K562 treated with DMSO at 1 percent for 48 hours (cell line): ENCODE data around the gene RPL13A. TPM values are rescaled to one million over a fixed set of nuclear protein-coding genes. Genes with fewer than 3 reads are reported as not detected.

Experiments used
- total RNA-seq: library from RNA; unstranded; fragments of 300-600 nt; gene quantifications from 2 replicates; pipeline ENCODE4 v1.2.3, GENCODE V29; 2022; ENCODE audit warnings: low replicate concordance; ENCODE audit errors: extremely low read depth

The RPL13A gene
- total RNA-seq = 3,760 and 3,772 TPM in 2 replicates

GRCh38 chr19:49487277-49488045 is at the start of gene RPL13A:
TSS of gene RPL13A (plus strand) at chr19:49487608. CDS start at chr19:49487630, 22 bp downstream.

DNA sequence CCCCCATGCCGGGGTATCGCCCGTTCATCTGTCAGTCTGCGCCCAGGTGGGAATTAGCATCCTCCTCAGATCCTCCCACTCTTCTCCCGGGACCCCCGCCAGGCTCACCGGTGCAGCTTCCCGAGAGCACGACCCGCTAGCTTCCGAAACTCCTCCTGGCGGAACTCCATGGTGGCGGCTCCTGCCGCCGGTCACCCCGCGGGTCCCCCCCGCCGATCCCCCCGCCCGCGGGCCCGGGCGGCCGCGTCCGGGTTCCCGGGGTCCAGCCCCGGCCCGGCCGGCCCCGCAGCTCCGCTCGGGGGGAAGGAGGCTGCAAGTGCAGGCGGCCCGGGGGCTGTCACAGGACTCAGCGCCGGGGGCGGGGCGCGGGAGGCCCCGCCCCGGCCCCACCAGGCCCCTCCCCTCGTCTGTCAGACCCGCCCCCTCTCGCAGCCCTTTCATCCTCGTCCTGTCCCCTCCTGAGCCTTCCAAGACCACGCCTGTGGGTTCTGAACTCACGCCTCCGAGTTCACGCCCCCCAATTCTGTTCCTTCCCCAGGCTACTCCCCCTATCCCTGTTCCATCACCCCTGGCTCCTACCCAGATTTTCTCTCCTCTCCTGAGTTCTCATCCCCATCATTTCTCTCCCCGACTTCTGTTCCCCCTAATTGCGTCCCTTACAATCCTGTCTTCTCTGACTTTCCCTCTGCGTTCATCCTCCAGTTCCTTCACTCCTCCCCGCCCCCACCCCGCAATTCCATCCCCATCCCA is 46.0 kb upstream of the RPL13A start, which contains the start of gene SLC17A7:
SLC17A7 (minus strand) TSS at position 318 of the 750 bp plus-strand sequence; CDS start at position 170, 148 bp downstream.

DNA sequence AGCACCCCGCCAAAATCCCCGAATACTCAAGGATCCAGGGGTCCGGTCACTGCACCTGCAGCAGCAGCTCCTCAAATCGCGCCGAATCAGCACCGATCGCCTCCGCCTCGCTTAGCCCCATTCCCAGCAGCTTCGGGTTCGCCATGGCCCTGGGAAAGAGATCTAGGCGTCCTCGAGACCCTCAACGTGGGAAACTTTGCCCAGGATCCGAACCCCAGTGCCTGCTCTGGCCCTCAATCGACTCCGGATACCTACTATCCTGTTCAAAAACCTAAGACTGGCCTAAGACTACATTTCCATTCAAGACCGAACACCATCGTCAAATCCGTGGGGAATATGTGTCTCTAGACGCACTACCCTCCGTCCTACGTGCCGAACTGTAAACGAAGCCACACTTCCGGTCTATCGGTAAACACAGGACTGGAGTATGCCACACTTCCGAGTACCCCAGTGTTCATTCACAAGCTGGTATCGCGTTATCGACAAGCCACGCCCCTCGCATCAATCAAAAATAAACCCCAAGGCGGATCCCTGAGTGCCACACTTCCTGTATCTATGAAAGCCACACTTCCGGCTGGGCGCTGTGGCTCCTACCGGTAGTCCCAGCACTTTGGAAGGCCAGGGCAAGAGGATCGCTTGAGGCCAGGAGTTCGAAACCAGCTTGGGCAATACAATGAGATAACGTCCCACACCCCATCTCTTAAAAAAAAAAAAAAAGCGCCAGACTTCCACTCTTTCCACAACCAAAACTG is 35.8 kb upstream of the RPL13A start, which contains the start of gene PIH1D1:
PIH1D1 (minus strand) TSS at position 385 of the 752 bp plus-strand sequence; CDS start at position 145, 240 bp downstream.

DNA sequence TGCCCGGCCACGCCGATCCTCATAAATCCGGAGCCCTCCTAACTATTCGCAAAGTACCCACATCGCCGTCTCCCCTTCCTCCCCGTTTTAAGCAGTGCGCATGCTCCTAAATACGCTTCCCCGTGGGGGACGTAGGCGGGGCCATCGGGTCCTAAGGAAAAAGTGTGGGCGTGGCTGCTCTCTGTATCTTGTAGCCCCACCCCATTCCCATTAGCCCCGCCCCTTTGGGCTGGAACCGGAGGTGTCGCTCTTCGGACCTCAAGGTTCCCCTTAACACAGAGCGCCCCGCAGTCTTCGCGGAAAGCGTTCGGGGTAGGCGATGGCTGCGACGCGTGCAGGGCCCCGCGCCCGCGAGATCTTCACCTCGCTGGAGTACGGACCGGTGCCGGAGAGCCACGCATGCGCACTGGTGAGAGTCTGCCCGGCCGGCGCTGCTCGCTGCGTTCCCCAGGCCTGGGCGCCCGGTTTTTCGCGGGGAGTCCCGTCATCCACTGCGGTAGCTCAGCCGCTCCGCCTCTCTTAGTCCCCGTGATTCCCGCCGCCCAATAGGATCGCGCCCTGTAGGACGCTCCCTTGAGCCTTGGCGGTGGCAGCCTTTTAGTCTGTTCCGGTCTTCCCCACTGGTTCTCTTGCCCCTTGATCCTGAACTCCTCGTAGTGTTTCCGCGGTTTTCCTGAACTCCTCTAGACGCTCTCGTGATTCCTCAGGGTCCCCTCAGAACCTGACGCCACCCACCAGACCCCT is 34.2 kb upstream of the RPL13A start, which contains the start of gene ALDH16A1:
ALDH16A1 (plus strand) TSS at position 213 of the 744 bp plus-strand sequence; CDS start at position 320, 107 bp downstream.

DNA sequence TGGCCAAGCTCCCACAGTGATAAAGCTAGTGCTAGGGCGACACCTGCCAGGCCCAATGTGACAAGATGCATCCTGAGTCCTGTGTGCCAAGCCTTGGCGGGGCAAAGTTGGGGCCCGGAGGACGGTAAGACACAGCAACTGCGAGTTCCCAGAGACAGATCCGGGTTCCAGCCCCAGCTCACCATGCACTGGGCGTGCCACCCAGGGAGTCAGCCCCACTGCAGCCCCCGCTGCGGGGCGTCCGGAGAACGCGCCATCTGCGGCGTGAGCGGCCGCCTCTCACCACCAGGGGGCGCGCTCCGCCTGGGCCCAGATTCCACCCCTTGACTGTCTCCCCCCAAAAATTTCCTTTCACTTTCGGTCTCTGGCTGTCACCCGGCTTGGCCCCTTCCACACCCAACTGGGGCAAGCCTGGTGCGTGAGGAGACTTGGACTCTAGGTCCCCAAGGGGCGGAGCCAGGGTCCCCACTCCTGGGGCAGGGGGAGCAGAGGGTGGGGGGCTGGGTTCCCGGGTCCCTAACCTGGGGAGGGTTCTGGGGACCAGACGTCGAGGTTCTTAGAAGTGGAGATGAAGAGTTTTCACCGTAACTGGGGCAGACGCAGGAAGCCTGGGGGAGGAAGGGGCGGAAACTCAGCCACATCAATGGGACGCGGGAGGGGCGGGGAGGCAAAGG is 13.4 kb upstream of the RPL13A start, which contains the start of gene FLT3LG:
FLT3LG (plus strand) TSS at position 348 of the 674 bp plus-strand sequence. CDS start 425 bp downstream, outside the sequence.

Other genes starting within 250 kb of the RPL13A start
- not detected in 2 replicates for gene SLC6A16, start 162.4 kb upstream of the RPL13A start, total RNA-seq
- not detected in 2 replicates for gene CD37, start 152.2 kb upstream of the RPL13A start, total RNA-seq
- gene TEAD2, start 125.2 kb upstream of the RPL13A start, total RNA-seq = not detected in 2 replicates
- gene DKKL1, start 123.7 kb upstream of the RPL13A start, total RNA-seq = not detected in 2 replicates
- gene KASH5, start 99.4 kb upstream of the RPL13A start, total RNA-seq = not detected in 2 replicates
- gene PTH2, start 64.2 kb upstream of the RPL13A start, total RNA-seq = not detected in 2 replicates
- not detected in 2 replicates for gene GFY, start 62.2 kb upstream of the RPL13A start, total RNA-seq
- not detected in 2 replicates for gene SLC17A7, start 46.1 kb upstream of the RPL13A start, total RNA-seq
- gene PIH1D1, start 35.8 kb upstream of the RPL13A start, total RNA-seq = not detected in 2 replicates
- not detected in 2 replicates for gene ALDH16A1, start 34.4 kb upstream of the RPL13A start, total RNA-seq
- not detected in 2 replicates for gene FLT3LG, start 13.4 kb upstream of the RPL13A start, total RNA-seq
- gene RPS11, start 8.8 kb downstream of the RPL13A start, total RNA-seq = 2,330 TPM in 1 of 2 replicates, not detected in the other
- not detected in 2 replicates for gene FCGRT, start 25.1 kb downstream of the RPL13A start, total RNA-seq
- not detected in 2 replicates for gene RCN3, start 40.4 kb downstream of the RPL13A start, total RNA-seq
- gene NOSIP, start 92.9 kb downstream of the RPL13A start, total RNA-seq = 906 TPM in 1 of 2 replicates, not detected in the other
- not detected in 2 replicates for gene PRRG2, start 93.7 kb downstream of the RPL13A start, total RNA-seq
- not detected in 2 replicates for gene PRR12, start 103.6 kb downstream of the RPL13A start, total RNA-seq
- gene RRAS, start 152.5 kb downstream of the RPL13A start, total RNA-seq = not detected in 2 replicates
- not detected in 2 replicates for gene SCAF1, start 154.6 kb downstream of the RPL13A start, total RNA-seq
- not detected in 2 replicates for gene IRF3, start 178.2 kb downstream of the RPL13A start, total RNA-seq
- gene BCL2L12, start 178.3 kb downstream of the RPL13A start, total RNA-seq = not detected in 2 replicates
- not detected in 2 replicates for gene PRMT1, start 189.7 kb downstream of the RPL13A start, total RNA-seq
- gene ADM5, start 202.0 kb downstream of the RPL13A start, total RNA-seq = not detected in 2 replicates
- gene CPT1C, start 203.5 kb downstream of the RPL13A start, total RNA-seq = not detected in 2 replicates